OCI-LY3 (cell line): Measurements from ENCODE around the gene UCP2.

Experiments used
- CTCF ChIP-seq: fragments of 200-600, 300-600 bp; sonication (generic); IDR thresholded peaks from 2 replicates; pipeline ENCODE4 v1.5.1; 2014; ENCODE audit warnings: antibody characterized with exemption, low read length, low read depth
- EZH2phosphoT487 ChIP-seq: fragments of 200-600 bp; shearing (Covaris generic); IDR thresholded peaks from 2 replicates; pipeline ENCODE4 v1.6.1; 2018; ENCODE audit warnings: antibody characterized with exemption, mixed run types, low read depth

GRCh38 chr11:74007691-74008372 lies 25.2 kb upstream of the UCP2 start:
- TF ChIP-seq CTCF (no peak), EZH2phosphoT487 (no peak)
